ENCODE data around the gene CTNNA1.

CTNNA1 gene

GRCh38 chr5:138949223-138949574, 196.0 kb downstream of the CTNNA1 start:
- no peak for DNase-seq (ENCODE audit: low spot score)

DNA sequence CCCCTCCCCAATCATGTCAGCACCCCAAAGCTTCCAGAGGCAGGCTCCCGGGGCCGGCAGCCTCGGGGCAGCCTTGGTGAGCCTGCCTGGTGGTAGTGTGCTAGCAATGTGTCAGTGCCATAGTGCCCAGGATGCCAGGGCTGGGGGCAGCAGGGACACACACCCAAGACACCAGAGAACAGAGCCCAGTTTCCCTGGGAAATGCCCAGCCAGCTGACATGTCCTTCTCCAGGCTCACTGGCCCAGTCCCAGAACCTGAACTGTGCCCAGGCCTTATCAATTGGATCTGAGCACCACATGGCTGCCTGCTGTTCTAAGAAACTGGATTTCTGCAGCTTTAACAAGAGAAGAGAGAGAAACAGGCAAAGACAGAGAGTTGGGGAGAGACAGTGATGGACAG, 196.8 kb downstream of the CTNNA1 start:
- no peak for DNase-seq (ENCODE audit: low spot score)

GRCh38 chr5:138950421-138951031, 197.3 kb downstream of the CTNNA1 start:
- no peak for DNase-seq (ENCODE audit: low spot score)

- DNase-seq (ENCODE audit: low spot score): no peak
Observed at GRCh38 chr5:138951091-138951985, 198.1 kb downstream of the CTNNA1 start.

- no peak for DNase-seq (ENCODE audit: low spot score)
Observed at GRCh38 chr5:138951986-138952735, 198.9 kb downstream of the CTNNA1 start.

- no peak for DNase-seq (ENCODE audit: low spot score)
Observed at GRCh38 chr5:138952962-138953361, 199.7 kb downstream of the CTNNA1 start.

GRCh38 chr5:138953387-138954256, 200.4 kb downstream of the CTNNA1 start:
- DNase-seq (ENCODE audit: low spot score): no peak

- DNase-seq (ENCODE audit: low spot score): no peak
Observed at GRCh38 chr5:138954257-138955012, 201.2 kb downstream of the CTNNA1 start.

DNA sequence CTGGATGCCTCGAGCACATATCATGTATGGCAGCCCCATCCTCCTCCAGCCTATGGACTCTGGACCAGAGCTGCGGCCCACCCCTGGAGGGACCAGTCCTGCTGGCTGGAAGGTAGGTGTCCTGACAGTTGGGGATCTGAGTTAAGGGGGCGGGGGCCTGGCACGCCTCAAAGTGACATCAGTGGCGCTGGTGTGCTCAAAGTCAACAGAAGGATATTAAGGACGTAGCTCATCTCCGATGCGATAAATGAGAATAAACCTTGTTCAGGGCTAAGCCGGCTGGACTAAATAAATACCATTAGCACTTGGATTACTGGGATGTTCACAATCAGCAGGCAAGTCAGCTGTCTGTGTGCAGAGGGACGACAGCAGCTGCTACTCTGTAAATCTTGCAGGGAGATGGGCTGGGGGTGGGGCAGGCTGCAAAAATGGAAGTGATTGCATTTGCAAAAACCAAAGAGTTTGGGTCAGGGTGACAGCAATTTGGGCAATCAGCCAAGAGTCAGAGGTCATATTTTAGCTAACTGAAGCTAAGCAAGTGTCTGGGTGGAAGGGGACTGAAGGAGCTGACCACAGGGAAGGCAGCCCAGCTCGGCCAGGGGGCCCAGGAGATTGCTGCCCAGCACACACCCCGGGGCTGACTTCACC, 201.9 kb downstream of the CTNNA1 start:
- no peak for DNase-seq (ENCODE audit: low spot score)

DNA sequence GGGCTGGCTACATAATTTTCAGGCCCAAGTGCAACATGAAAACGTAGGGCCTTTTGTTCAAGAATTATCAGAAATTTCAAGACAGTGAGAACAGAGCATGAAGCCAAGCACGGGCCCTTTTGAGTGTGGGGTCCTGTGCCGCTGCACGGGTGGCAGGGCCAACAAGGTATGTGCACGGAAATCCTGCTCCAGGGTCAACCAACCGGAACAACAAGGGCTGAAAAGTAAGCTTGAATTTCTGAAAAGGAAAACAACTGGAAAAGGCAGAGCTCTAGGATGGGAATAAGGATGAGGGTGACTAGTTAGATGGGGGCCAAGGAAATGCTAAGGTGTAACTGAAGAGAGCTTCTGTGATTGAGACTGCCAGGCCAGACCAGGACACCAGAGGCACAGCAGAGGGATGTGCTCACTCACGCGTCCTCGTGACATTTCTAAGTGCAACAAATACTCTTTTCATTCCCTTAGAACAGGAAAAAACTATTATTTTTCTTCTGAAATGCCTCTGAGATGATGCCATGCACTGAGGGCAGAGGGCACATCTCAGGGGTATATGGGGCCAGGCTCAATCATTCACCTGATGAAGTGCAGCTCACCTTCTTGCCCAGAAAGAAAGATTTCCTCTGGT, 202.6 kb downstream of the CTNNA1 start:
- no peak for DNase-seq (ENCODE audit: low spot score)

DNA sequence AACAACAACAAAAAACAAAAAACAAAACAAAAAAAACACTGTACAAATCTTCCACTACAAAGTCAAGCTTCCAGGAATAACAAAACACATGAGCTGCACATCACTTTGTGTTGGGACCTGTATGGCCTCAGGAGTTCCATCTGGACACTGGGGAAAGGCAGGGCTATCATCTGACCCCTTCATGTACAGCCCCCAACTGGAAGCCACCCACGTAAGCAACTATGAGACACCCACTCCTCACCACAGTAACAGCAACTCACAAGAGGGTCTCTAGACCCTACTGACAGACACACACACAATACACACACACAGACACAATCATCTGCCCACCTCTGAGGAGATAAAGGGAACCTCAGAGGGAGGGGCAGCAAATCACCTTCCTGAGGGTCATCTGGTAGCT, 203.6 kb downstream of the CTNNA1 start:
- no peak for DNase-seq (ENCODE audit: low spot score)

DNA sequence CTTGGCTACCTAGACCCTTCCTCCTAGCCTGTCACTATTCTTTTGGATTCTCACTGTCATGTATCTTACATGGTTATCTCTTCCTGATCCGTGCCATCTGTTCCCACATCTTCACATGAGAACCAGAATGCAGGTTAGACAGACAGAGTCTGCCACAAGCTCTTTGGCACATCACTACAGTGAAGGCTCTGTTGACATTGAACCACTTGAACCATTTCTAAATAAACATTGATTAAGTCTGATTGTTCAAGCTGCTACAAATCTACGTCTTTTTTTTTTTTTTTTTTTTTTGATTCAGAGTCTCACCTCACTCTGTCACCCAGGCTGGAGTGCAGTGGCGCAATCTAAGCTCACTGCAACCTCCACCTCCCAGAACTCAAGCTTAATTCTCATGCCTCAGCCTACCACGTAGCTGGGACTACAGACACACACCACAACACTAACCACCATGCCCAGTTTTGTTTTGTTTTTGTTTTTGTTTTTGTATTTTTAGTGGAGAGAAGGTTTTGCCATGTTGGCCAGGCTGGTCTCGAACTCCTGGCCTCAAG, 207.0 kb downstream of the CTNNA1 start:
- no peak for DNase-seq (ENCODE audit: low spot score)

DNA sequence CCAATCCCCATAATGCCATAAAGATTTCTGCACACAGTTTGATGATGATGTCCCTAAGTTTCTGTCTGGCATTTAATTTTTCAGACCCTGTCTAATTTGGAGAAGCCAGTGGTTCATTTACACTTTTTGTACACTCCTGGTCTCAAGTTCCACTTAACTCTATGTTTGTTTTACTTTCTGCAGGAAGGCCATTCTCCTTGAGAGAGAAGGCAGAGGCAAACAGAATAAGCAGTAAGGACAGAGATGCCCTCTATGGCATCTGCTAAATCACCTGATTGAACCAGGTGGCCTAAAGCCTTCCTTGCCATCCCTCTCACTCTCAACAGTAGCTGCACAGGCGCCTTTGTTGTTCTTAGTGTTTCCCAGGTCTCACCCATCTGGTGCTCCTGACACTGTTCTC, 208.0 kb downstream of the CTNNA1 start:
- DNase-seq (ENCODE audit: low spot score): no peak

DNA sequence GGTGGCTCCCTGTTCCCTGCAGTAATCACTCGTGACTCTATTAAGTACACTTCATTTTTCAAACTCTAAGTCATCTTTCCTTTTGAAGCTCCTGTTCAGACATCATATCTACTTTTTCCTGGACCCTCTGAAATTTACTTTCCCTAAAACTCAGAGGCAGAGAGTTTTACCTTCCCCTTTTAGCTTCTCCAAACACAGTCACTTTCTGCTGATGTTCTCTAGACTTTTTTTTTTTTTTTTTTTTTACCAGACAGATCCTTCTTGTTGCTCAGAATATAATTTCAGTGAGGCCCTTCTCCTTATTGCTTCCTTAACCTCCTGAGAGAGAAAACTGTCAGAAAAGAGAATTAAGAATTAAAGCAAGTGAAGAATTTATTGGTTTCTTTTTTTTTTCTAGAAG, 208.5 kb downstream of the CTNNA1 start:
- DNase-seq (ENCODE audit: low spot score): no peak

DNA sequence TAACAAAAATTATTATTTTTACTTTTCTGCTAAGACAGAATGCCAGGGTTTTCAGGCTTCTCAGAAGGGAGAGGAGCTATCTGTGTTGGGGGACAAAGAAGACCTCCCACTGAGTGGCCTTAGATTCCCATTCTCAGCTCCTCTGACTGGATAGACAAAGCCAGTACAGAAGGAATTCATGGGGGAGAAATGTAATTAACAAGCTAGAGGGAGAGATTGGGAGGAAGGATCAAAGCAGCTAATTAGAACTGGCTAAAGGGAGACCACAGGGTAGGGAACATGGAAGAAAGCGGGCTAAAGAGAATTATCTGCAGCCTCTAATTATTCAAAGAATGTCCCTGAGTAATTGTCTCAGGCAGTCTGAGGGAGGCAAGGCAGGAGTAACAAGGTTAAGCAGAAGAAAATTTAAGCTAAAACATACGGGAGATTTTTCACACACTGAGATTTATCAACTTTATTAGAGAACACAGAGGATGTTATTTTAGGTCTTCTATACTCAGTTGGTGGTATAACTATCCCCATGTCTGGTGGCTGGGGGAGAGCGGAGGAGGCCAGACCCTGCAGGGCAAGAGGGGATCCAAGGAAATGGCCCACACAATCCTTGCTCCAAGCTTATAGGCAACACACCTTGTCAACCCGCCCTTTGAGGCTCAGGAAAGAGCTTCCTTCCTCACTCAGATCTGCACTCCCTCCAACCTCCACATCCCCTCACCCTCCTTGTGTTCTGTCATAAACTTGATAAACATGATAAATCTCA, 209.6 kb downstream of the CTNNA1 start:
- no peak for DNase-seq (ENCODE audit: low spot score)

DNA sequence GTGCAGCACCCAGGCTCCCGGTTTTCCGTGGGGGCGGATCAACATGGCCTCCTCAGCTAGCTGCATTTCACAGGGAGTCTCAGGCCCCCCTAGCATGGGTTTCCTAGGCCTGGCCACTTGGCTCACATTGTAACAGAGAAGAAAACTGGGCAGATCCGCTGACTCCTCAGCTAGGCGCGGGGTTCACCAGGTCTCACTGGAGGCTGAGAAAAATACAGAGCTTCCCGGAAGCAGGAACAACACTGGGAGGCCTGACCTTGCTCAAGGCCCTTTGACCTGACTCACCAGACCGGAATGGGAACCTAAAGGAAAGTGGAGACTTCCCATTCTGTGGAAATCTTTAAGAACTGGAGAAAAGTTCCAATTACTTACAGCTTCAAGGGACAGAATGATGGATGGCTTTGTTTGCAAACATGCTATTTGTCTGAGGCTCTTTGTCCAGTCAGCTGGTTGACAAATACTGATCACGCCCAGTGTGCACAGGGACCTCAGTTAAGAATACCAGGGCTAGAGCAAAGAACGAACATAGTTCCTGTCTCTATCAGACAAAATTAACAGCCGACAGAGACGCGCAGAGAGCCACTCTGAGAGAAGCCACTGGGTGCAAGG, 210.6 kb downstream of the CTNNA1 start:
- no peak for DNase-seq (ENCODE audit: low spot score)

DNA sequence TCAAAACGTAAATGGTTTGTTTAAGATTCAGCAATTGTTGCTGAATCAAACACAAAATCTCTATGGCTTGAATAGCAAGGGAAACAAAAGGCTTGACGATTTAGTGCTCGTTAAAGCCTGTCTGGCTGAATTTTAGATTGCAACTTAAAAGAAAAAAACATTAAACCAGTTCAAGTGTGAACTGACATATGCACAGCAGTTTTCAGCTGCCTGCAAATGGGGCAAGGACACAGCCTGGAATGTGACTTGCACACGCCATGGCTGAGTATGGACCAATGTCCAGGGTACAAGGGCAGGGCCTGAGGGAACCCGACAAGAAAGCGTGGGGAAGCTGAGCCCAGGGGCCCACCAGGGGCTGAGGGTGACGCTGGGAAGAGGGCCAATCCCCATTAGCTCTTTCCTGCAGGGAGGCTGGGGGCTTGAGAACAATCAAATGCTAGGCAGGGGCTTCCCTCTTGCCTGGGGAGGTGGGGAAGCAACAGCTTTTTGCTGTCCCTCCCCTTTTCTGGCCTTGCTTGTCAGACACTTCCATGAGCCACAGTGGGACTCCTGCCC, 211.5 kb downstream of the CTNNA1 start:
- no peak for DNase-seq (ENCODE audit: low spot score)

- no peak for DNase-seq (ENCODE audit: low spot score)
Observed at GRCh38 chr5:138965626-138966025, 212.4 kb downstream of the CTNNA1 start.
